Erythroblast (primary cell): Measurements from ENCODE around the gene DCUN1D2.

ENCODE experiments used
- GATA1 ChIP-seq: IDR thresholded peaks from 2 replicates; pipeline ENCODE4 v1.6.1; 2011; ENCODE audit warnings: low read depth, mild to moderate bottlenecking, control low read depth, low read length, moderate library complexity
- POLR2A ChIP-seq: IDR thresholded peaks from 2 replicates; pipeline ENCODE4 v1.6.1; 2011; ENCODE audit warnings: mild to moderate bottlenecking, low read length

GRCh38 chr13:113526466-113527220, 36.1 kb upstream of the DCUN1D2 start:
- TF ChIP-seq POLR2A: no peak
- no peak for TF ChIP-seq GATA1
